T1000 (cell line): ENCODE data around the gene CSF1.
A peak's percentile ranks its signal among the peaks of the same experiment; 100 is the strongest.
"Not testable (repeated sequence)": the region's sequence is repeated elsewhere in the genome, so short reads cannot be mapped to it uniquely, and the experiment has no call there.

Experiments used
- DNase-seq: peaks from one replicate; lab custom pipeline; 2025; ENCODE audit warnings: mixed read lengths; lab: John Stamatoyannopoulos, UW

CSF1 gene, protein sequence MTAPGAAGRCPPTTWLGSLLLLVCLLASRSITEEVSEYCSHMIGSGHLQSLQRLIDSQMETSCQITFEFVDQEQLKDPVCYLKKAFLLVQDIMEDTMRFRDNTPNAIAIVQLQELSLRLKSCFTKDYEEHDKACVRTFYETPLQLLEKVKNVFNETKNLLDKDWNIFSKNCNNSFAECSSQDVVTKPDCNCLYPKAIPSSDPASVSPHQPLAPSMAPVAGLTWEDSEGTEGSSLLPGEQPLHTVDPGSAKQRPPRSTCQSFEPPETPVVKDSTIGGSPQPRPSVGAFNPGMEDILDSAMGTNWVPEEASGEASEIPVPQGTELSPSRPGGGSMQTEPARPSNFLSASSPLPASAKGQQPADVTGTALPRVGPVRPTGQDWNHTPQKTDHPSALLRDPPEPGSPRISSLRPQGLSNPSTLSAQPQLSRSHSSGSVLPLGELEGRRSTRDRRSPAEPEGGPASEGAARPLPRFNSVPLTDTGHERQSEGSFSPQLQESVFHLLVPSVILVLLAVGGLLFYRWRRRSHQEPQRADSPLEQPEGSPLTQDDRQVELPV

DNA sequence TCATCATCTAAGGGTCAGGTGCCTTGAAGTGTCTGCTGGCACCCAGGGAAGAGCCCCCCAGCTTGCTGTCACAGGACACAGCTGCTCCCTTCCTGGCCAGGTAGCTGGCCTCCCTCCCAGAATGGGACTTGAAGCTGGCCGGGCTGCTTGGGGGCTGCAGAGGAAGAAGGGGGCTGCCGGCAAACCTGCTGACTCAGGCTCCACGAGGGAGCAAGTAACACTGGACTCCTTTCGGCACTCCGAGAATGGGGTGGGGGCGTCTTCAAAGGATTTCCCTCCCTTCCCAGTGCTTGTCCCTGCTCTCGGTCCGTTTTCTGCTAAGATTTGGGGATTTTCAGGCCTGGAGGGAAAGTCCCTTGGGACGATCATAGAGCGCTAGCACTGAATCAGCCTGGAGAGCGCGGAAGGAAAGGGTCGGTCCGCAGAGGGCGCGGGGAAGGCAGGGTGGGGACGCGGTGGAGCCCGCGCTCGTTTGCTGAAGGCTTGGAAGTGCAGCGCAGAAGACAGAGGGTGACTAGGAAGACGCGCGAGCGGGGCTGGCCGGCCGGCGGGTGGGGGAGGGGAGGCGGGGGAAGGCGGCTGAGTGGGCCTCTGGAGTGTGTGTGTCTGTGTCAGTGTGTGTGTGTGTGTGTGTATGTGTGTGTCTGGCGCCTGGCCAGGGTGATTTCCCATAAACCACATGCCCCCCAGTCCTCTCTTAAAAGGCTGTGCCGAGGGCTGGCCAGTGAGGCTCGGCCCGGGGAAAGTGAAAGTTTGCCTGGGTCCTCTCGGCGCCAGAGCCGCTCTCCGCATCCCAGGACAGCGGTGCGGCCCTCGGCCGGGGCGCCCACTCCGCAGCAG lies at the start of gene CSF1:
CSF1 (plus strand) TSS at position 727 of the 840 bp plus-strand sequence. CDS start 175 bp downstream, outside the sequence.
- peak; percentile 69 for DNase-seq

DNA sequence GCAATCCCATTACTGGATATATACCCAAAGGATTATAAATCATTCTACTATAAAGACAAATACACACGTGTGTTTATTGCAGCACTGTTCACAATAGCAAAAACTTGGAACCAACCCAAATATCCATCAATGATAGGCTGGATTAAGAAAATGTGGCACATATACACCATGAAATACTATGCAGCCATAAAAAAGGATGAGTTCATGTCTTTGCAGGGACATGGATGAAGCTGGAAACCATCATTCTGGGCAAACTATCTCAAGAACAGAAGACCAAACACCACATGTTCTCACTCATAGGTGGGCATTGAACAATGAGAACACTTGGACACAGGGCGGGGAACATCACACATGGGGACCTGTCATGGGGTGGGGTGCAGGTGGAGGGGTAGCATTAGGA lies 49.0 kb upstream of the CSF1 start:
- not testable (repeated sequence) for DNase-seq

DNA sequence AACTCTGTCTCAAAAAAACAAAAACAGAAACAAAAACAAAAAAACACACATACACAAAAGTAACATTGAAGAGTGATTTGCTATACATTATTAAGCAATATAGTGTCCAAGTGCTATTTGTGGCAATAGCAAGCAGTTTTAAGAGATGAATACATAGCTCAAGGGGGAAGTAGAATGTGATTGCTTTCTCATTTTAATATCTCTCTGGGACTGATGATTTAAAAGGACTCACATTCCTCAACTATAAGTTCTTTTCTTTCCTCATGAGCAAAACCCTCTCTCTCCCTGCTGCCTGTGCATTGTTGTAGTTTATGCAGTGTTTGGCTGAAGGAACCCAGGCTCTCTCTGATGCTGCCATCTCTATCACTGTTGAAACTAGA lies 47.0 kb upstream of the CSF1 start:
- no peak for DNase-seq

DNA sequence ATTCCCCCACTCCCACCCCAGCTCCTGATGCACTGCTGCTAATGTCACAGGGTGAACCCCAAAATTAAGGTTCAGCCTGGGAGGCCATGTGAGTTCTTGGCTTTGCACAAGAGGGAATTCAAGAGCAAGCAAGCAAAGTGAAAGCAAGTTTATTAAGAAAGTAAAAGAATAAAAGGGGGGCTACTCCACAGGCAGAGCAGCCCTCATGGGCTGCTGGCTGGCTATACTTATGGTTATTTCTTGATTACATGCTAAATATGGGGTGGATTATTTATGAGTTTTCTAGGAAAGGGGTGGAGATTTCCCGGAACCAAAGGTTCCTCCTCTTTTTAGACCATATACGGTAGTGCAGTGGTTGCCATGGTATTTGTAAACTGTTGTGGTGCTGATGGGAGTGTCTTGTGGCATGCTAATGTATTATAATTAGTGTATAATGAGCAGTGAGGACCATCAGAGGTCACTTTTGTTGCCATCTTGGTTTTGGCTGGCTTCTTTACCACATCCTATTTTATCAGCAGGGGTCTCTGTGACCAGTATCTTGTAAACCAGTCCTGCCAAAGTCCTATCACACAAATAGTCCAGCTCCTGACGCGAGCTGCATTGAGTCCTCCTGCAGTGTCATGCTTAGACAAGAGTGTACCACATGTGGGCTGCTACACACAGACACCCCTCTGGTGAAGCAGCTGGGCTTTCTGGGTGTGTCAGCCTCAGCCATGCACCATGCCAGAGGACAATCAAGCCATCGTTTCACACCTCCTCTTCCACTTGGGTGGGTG lies 46.4 kb upstream of the CSF1 start:
- DNase-seq: no peak

DNA sequence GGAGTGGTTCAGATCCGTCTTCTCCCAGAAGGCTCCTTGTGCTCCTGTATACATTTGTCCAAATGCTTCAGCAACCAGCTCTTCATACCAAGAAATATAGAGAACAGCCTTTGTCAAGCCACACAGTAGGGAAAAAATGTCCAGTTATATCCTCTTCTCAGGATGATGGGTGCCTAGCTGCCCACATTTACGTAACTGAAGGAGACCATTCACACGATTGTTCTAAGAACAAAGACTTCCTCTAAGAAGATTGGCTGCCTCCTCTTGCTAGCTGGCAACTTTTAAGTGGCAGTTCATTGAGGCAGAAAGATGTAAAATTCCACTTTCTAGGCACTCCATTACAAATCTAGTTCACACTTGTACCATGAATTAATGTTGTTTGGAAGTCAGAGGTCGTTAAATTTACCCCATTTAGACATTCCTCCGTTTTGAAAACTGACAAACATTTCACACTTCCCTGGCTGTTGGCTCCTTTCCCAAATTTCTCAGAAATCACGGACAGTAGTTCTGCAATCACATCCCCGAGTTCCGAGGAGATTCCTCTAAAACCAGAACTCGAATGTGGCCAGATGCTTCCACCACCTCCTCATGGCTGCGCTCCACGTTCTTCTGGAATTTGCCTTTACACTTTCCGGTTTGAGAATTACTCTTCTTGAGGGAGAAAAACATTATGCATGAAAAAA lies 45.6 kb upstream of the CSF1 start:
- no peak for DNase-seq

DNA sequence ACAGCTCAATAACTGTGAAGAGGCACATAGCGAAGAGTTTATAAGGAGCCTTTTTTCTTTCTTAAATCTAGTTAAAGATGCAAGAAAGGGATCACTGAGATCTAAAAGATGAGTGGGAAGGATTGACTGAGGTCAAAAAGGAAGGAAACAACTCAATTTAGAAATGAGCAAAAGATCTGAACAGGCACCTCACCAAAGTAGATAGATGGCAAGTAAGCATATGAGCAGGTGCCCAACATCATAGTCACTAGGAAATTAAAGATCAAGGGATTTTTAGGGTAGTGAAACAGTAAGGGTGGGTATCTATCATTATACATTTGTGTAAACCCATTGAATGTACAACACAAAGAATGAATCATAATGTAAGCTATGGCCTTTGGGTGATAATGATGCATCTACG lies 44.6 kb upstream of the CSF1 start:
- no peak for DNase-seq

DNA sequence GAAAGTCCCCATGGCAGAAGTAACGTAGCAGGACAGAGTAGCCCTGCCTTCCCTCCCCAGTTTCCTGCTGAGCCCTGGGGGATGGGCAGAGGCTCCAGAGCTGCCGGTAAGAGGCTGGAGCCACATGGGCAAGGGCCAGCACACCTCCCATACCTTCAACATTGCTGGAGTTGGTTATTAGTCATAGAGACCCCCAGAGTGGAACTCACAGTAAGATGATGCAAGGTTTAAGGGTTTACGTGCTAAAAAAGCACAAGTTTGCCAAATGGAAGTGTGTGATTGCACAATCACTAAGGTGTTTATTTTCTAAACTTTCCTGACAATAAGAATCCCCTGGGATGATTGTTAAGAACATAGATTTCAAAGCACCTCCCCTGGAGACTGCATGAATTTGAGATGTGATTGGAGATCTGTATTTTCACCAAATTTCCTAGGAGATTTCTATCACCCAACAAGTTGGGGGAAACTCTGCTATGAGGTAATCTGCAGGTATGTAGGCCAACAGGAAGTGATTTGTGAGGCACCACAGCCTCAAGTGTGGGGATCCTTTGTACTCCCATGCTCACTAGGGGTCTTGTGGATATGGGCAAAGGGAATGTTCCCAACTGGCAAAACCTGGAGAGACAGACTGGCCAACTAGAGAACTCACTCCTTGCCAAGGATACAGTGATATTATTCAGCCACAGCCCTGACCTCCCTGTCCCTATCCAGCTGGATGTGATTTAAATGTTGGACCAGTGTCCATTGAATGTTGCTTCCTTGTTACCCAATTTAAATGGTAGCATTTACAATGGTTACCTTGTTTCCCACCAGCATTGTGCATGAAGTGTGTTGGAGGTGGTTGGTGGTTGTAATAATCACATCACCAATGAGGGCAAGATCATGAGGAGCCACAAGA lies 37.1 kb upstream of the CSF1 start:
- DNase-seq: no peak

DNA sequence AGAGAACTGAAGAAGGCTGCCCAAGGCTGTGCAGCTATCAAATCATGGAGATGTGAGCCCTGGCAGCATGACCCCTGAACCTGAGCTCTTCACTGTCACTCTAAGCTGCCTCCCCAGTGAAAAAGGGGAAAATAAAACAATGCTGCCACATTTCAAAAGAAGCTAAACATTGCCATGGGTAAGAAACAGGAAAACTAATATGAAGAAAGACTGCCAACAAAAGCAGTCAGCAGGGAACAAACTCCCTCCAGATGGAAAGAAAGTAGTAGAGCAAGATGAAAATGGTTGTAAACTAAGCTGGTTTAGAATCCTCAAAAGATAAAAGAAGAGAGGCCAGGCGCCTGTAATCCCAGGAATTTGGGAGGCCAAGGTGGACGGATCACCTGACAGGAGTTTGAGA lies 36.2 kb upstream of the CSF1 start:
- no peak for DNase-seq

DNA sequence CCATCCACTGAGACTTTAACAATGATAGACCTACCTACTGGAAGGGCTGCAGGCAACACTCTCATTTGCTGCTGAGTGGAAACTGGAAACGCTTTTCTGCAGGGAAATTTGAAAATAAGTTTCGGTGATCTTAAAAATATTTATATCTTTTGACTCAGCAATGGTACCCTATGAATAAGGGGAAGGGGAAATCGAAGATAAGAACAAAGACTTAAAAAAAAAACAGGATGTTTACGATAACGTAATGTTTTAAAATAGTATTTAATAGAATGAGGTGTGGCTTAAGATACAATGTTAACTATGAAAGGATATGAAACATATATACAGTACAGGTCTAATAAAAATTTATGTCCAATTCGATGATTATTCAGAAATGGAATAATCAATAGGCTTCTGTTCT lies 34.8 kb upstream of the CSF1 start:
- no peak for DNase-seq

DNA sequence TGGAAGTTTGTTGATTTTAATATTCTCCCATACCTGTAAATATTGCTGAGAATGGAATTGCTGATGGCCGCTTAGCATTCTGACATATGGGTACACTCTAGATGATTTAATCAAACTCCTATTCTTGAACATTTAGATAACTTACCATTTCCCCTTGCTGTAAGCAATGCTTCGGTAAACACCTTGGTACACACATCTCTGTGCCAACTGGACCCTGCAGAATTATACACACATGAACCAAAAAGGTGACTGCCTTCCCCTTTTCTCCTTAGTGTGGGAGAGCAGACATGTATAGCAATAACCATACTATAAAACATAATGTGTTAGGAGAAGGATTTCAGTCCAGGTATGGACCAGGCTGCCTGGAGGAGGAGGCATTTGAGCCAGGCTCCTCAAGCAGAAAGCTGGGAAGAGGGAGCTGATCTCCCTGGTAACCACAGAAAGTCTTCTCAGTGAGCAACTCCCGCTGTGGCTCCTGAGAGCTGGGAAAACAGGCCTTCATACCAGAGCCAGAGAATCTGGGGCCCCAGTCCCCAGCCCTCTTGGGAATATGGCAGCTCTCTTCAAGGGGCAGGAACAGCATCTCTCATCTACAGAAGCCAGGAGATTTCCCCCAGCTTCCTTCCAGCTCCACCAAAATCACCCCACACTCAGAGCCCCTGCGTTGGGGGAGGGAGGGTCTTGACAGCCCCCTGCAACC lies 33.9 kb upstream of the CSF1 start:
- no peak for DNase-seq

DNA sequence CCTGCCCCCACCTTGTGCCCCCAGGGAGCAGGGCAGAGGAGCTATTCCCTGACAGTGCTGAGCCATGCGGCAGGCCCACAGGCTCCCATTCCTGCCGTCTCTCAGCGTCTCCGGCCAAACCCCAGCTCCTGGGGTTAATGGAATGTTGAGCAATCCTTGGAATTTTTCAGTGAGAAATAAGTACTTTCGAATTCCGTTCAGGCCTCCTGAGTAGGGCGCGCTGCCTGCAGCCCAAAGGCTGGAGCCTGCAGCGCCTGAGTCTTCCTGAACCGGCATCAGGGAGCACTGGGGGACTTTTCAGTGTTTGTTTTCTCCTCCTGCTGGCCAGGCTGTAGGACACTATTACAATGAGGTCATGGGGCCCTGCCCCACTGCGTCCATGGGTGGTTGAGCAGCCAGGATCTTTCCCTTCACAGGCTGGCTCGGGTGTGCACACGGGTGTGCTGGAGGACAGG lies 33.3 kb upstream of the CSF1 start:
- peak; percentile 78 for DNase-seq

DNA sequence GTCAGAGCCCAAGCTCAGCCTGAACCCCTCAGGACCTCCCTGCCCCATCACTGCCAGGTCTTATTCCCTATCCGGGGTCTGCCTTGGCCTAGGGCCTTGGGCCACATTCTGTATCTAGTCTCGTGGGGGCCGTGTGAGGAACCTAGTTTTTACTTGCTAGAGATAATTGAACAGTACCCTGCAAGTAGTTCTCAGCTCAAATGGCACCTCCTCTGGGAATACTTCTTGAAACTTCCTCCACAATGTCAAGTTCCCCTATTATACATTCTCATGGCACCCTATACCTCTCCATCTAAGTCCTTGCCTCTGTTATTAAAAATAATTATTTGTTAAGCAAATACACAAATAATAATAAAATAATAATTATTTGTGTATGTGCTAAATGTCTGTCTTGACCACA lies 32.9 kb upstream of the CSF1 start:
- no peak for DNase-seq

DNA sequence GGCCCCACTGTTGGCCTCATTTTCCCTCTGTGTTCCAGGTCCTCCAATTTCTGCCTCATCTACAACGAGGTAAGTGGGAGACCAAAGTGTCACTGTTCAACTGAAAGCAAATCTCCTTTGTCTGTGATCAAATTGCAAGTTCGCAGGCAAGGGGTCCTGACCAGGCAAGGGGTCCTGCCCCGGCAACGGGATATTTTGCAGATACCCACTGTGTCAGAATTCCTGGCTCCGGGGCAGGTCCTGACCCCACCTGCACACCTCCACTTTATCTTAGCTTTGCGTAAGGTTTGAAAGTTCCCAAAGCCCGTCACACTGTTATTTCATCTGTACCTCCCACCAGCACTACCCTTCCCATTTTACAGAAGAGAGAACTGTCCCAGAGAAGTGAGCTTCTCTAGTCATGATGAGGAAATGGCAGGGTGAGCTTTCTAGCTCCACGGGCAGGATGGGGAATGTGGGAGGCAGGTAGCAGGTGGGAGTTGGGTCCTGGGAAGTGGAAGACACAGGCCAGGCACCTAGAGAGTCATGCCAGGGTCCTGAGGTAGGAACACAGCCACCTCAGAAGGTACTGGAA lies 32.0 kb upstream of the CSF1 start:
- DNase-seq: no peak

DNA sequence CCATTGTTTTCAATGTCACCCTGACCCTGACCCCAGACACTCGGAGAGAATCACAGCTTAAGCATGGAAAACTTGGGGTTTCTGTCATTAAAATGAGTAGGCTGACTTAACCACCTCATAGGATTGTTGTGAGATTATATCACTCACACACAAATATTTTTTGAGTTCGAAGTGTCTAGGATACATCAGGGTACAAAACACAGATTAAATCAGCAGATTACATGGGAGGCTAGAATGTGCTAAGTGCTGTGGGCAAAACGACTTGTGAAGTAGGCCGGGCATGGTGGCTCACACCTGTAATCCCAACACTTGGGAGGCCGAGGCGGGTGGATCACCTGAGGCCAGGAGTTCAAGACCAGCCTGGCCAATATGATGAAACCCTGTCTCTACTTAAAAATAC lies 31.3 kb upstream of the CSF1 start:
- DNase-seq: not testable (repeated sequence)

DNA sequence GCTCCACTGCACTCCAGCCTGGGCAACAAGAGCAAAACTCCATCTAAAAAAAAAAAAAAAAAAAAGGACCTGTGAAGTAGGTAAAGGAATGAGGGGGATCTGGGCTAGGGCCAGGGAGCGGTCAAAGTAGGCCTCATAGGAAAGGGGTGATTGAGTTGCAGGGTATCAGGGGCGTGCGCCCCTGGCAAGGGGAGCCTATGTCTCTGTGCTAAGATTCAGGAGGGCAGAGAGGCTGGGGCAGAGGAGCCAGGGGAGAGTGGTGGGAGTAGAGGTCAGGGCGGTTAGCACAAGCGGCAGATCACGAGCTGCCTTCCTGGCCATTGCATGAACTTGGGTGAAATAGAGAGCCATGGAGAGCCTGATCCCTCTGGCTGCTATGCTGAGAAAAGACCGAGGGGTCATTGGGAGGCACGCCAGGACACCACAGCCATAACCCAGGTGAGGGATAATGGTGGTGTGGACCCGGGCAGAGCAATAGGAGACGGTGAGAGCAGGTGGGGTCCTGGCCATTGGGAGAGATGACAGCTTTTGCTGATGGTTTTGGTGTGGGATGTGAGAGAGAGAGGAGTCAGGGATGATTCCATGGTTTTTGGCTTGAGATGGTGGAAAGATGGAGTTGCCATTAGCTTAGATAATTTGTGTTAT lies 30.6 kb upstream of the CSF1 start:
- no peak for DNase-seq

DNA sequence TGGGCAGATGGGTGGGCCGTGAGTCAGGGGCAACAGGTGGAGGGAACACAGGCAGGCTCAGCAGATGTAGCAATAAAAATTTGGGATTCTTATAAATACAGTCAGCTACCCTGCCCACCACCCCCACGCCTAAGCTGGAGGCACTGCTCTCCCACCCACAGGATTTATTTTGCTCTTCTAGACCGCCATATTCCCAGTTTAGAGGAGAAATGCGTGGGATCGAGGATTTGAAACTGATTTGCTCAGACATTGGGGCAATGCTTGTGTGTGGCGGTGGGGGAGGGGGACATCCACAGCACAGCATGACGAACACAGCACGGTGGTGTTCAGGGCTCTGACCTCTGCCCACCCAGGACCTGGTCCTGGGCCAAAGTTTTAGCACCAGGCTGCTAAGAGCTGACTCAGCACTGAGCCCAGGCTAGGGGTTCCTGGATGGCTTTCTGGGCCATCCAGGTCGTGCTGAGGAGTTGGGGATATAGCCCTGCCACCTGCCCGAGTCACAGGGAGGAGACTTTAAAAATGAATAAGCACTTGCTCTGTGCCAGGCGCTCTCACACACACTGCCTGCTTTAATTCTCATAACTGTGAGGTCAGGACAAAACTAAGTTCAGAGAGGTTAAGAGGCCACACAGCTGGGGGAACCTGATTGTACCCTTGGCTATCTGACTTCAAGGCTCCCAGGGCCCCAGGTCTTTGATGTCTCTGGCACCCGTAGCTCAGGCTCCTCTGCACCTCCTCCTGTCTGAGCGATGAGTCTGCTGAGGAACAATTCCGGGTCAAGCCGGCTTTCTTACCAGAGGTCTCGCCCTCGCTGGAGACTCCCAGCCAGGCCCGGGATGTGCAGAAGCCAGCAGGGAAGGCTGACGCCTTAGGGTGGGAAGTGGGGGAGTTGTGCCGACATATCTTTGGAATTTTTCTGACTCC lies 29.4 kb upstream of the CSF1 start:
- no peak for DNase-seq

DNA sequence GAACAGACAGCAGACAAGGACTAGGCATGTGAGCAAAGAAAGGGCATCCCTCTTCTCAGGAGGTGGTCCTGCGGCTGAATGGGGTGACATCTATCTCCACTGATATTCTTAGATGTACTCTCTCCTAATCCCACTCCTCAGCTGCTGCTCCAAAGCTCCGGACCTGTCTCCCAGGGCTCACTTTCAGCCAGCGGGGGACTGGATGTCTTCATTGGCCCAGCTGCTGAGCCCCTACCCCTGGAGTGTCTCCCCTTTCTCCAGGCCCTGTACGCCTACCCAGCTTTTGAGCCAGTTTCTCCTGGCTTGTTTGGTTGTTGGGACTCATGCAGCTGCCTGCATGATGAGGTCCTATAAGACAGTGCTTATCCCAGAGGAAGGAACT lies 28.8 kb upstream of the CSF1 start:
- DNase-seq: no peak
